Measurements from ENCODE around the gene SEMA5B. TPM values are rescaled to one million over a fixed set of nuclear protein-coding genes. Genes with fewer than 3 reads are reported as not detected.

SEMA5B gene
- total and polyA plus RNA-seq, 2 donors (not counting 3 experiments of a cell fraction or from before 2014, with no cell fraction given): 0.07 TPM; not detected in 1

GRCh38 chr3:123046262-123047061 lies 18.9 kb upstream of the SEMA5B start:
- Histone ChIP-seq H3K9me1 (replicated peaks; ENCODE audit: control insufficient read depth, extremely low read depth, insufficient read depth, low read length) (no peaks in the 10 kb centered on the region), H4K20me1 (replicated peaks; ENCODE audit: control insufficient read depth, extremely low read depth, insufficient read depth, low read length) (no peaks in the 10 kb centered on the region), H3K4me1 (ENCODE audit: control insufficient read depth, extremely low read depth, insufficient read depth, low read length) (peaks cover 3% of the 10 kb centered on the region), H3K9me3 (replicated peaks; ENCODE audit: control insufficient read depth, insufficient read depth, low read length) (no peaks in the 10 kb centered on the region), H3K4me3 (replicated peaks in 1 of 3; ENCODE audit: insufficient read depth in 1 of 3, low read depth in 1 of 3, low read length in 3 of 3) (no peak overlapping the region), H3K27me3 (ENCODE audit: control insufficient read depth in 2 of 2, insufficient read depth in 2 of 2, low read length in 2 of 2) (peaks cover 5 to 12% of the 10 kb centered on the region in 2 experiments), H3K36me3 (ENCODE audit: control insufficient read depth in 2 of 2, extremely low read depth in 1 of 2, insufficient read depth in 2 of 2, low read length in 2 of 2) (no peaks in the 10 kb centered on the region), H3K9ac (replicated peaks; ENCODE audit: extremely low read depth, insufficient read depth, low read length) (no peak overlapping the region), H3K4me2 (ENCODE audit: insufficient read depth, low read length) (no peak overlapping the region), H3K79me2 (ENCODE audit: control insufficient read depth, insufficient read depth, low read length) (no peaks in the 10 kb centered on the region), H2AFZ (ENCODE audit: low read depth, low read length) (no peak overlapping the region), H3K27ac (ENCODE audit: insufficient read depth, low read depth, low read length) (no peak overlapping the region)
- intact Hi-C loops (cut with micrococcal nuclease) (loop anchor here (5.0 kb wide), 1 partner anchor 211 kb away; no protein-coding TSS in a partner anchor), dilution Hi-C loops (cut with MboI; ENCODE audit: extremely low pct_ligation_motif_present, low sequenced_read_pairs) (no loop called here)
- no TSS peak for BruUV-seq (replicated peaks)
- no peak for FAIRE-seq
- ChIA-PET POLR2A (no interaction called here), CTCF (interaction anchor here (1.4 to 2.0 kb wide), 2 partner anchors 21 to 76 kb away, joined by 4 to 5 read pairs; partner anchors contain the start of gene PDIA5)
- DNase-seq (ENCODE audit: low read depth, low spot score): no peak
- TF ChIP-seq POLR2AphosphoS5 (IDR thresholded peaks at IDR 0.05; ENCODE audit: insufficient read depth, low read depth, low read length): no peak
- no peak for TF ChIP-seq POLR2A (IDR thresholded peaks at IDR 0.05; ENCODE audit: low read depth, low read length)
- no peak for TF ChIP-seq MYC (IDR thresholded peaks at IDR 0.05; ENCODE audit: low read depth, low read length)
- no peak for TF ChIP-seq EZH2 (IDR thresholded peaks at IDR 0.05; ENCODE audit: borderline replicate concordance, low read depth, low read length, severe bottlenecking)
- no peak for TF ChIP-seq GATA2 (IDR thresholded peaks at IDR 0.05; ENCODE audit: insufficient read depth, insufficient read length, low read depth, low read length)
- TF ChIP-seq FOS (IDR thresholded peaks at IDR 0.05; ENCODE audit: borderline replicate concordance, insufficient read depth, low read length): no peak
- TF ChIP-seq MAX (IDR thresholded peaks at IDR 0.05; ENCODE audit: insufficient read depth, insufficient read length): no peak
- TF ChIP-seq CTCF (IDR thresholded peaks at IDR 0.05; ENCODE audit: extremely low read depth in 1 of 2, insufficient read depth in 1 of 2, low read depth in 1 of 2, low read length in 2 of 2): no peak
- TF ChIP-seq JUN (IDR thresholded peaks at IDR 0.05; ENCODE audit: borderline replicate concordance, insufficient read depth, insufficient read length, low read depth): no peak

All from endothelial cell of umbilical vein (primary cell).